ENCODE results near the gene CDKN2B.

CDKN2B gene

DNA sequence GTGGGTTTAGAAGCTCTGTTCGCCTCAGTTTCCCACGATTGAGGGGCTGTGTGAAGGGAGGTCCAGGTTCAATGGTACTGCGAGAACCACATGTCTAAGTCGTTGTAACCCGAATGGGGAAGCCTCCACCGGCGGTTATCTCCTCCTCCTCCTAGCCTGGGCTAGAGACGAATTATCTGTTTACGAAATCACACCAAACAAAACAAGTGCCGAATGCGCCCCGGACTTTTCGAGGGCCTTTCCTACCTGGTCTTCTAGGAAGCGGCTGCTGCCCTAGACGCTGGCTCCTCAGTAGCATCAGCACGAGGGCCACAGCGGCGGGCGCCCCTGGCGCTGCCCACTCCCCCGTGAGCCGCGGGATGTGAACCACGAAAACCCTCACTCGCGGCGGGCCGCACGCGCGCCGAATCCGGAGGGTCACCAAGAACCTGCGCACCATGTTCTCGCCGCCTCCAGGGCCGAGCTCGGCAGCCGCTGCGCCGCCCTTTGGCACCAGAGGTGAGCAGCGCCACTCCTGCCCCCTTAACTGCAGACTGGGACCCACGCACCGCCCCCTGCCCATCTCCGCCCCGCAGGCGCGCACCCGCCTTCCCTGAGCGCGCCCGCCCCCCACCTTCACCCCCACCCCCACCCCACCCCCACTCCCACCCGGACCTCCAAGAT, 15.1 kb downstream of the CDKN2B start, which contains the start of gene CDKN2A:
TSS of gene CDKN2A (minus strand) at position 500 of the 663 bp plus-strand sequence.
- DNase-seq, result no peak

DNA sequence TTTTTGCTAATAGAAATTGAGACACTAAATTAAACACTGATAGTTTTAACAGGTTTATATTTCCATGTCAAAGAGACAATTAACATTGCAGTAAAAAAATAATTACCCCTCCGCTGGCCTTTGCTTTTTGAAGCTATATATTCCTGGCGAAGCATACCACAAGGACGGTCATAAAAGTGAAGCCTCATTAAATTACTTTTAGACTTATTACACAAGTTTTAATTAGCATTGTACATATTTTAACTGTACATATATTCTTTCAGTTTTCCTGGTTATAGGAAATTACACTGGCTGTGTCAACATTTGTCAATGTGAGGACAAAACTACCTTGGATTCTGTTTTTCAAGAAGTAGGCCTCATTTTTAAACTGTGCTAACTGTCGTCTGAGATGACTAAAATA, 16.1 kb downstream of the CDKN2B start:
- no peak for DNase-seq

DNA sequence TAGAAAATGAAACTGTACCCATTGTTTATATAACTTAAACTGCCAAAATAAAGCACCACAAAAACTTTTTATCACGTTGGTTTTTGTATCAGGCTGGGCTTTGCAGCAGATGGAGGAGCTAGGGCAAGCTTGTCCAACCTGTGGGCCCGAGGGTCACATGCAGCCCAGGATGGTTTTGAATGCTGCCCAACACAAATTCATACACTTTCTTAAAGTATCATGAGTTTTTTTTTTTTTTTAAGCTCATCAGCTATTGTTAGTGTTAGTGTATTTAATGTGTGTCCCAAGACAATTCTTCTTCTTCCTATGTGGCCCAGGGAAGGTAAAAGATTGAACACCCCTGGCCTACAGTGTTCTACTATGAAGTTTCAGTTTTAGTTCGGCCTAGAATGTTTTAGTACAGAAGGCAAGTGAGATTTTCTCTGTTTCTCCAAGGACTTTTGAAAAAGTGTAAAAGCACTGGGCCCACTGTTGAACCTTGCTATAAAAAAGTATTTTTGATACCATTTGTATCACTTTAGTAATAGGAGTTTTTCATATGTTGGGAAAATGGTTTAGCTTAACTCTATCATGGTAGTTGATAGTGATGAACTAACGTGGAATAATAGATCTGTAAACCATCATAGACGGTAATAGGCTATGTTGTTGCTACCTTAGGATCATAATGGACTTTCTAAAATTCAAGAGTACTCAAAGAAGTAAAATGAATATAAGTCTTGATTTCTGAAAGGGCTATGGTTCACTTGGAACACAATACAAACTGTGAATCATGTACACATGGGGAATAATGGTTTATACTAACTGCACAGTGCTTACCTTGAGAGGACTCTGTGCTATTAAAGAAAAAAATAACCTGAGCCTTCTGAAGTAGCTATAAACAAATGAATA, 17.8 kb downstream of the CDKN2B start:
- DNase-seq, result no peak

DNA sequence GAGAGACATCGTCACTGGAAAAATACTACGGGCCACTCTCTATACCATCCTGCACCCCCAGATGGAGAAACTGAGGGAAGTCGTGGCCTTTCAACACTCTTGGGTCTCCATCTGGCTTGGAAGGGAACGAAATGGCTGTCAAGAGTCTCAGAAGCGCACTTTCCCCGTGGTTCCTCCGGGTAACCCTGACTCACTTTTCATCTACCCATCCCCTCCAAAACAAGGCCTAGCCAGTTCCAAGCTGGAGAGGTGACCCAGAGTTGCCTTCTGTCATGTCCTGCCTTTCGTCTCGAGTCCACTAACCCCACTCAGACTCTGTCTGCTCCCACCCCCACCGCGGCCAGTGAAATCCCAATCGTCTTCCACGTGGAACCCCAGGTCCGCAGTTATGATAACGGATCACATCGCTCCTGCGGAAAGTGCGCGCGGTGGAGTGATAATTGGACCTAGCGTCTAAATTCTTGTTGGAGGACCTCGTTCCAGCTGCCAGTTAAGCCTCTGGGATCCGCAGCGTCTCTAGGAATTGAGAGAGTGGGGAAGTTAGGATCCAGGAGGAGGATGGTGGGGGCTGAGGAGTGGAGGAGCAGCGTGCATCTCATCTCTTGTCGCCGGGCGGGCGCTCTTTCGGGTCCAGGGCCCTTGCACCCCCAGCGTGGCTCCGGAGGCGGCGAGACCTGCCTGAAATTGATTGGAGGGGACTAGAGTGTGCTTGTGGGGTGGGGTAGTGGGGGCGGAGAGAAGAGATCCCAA, 19.5 kb downstream of the CDKN2B start:
- no peak for DNase-seq

DNA sequence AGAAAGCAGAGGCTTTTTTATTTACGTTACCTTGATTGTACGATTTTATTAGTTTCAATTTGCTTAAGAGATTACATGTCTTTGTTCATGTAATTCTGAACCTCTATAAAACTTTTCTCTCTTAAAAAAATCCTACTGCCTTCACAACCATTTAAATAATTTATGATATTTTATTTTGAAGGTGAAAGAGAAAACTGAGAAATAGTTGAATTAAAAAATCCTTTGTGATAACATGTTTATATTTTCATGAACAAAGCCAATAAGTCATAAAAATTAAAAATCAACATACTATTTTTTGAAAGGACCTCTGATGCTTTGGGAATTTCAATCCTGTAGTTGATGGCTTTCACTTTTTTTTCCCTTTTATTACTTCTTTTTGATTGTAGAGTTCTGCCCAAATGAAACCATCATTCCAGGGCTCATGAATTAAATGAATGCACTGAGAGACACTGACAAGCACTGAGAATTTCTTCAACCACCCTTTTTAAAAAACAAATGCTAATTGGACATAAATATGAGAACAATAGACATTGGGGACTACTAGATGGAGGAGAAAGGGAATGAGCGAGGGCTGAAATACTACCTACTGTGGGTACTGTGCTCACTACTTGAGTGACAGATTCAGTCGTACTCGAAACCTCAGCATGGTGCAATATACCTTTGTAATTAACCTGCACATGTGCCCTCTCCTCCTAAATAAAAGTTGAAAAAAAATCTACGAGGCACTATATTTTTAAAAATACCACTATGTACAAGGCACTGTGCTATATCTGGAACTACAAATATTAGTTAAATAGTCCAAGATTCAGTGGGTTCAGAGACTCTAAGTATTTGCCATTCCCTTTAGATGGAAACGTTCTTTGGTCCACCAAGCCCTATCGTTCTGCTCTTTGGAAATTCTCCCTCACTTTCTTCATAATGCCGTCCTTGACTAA, 20.8 kb downstream of the CDKN2B start:
- no peak for DNase-seq

DNA sequence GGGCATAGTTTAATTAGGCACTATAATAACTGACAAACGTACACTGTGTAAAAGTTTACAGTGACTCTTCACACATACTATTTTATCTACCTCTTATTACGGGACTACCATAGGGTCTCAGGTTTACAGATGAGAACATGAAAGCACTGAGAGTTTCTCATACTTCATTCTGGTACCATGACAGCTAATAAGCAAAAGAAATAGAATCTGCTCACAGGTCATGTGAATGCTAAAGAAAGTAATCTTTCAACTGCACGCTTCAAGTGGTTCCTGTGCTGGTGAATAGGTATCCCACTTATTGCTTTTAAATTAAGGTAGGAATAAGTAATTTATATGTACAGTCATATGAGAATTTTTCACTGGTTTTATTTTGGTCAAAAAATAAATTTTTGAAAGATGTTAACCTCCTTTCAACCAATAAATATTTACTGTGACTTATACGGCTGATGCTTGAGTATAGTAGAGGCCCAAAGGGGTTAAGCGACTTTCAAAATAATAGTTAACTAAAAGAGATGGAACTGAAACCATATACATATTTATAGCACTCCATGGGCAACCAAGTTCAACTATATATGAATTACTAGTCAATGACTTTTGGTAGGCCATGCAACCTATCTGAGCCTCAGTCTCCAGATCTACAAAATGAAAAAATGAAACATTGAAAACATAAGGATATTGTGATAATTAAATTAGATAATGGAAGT, 23.0 kb downstream of the CDKN2B start:
- DNase-seq, result no peak

DNA sequence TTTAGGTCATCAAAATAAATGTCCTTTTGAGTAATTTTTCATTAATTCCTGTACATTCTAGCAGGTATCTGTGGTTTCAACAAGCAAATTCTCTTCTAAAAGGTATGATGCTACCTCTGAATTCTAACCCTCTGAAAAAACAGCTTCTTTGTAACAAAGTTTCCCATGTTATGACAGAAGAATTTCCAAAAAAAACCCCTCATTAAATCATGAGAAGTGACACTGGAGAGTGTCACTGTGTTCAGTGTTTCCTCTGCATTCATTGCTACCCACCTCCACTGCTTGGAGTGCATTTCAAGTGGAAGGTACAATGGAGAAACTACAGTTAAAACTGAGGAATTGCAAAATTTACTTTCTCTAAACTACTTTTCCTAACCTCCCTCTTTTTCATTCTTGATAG, 25.0 kb downstream of the CDKN2B start:
- no peak for DNase-seq

DNA sequence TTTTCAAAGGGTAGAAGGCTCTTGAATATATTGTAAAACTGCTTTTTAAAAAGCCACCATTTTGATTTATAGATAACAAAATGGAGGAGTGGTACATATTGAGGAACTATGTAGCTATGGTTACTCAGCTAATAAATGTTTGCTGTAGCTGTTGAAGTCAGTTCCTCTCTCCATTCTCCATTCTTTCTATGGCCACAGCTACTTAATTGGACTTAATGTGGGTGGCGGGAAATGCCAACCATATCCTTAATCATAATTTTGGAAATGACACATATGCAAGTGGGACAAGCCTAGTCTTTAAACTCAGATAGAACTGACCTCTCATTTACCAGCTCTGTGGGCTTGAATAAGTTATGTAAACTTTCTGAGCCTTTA, 25.6 kb downstream of the CDKN2B start:
- DNase-seq, result no peak

DNA sequence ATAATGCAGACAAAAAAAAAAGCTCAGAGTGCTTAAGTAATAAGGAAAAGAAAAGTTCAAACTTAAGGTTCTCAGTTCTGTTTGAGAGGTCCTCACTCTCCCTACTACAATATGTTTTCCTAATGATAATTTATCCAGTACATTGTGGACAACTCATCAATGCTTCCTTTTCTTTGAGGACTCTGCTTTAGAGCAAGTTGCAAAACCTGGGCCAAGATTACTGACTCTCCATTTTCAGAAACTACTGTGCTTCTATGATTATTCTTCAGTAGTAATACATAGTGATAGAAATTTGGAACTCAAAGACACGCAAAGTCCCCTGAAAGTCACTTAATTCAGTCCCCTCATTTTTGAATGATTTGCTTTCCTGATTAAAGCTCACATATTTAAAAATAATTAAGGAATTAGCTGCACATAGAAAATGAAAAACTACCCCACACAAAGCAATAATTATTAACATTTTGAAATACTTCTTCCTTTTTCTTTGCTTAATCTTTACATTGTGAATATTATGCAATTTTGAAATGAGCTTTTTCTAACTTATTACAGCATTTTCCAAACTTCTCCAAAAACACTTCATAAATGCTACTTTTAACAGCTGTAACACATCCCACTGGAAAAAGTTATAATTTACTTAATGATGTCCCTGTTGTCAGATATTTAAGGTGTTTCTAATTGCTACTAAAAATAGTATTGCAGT, 26.1 kb downstream of the CDKN2B start:
- DNase-seq, result no peak

DNA sequence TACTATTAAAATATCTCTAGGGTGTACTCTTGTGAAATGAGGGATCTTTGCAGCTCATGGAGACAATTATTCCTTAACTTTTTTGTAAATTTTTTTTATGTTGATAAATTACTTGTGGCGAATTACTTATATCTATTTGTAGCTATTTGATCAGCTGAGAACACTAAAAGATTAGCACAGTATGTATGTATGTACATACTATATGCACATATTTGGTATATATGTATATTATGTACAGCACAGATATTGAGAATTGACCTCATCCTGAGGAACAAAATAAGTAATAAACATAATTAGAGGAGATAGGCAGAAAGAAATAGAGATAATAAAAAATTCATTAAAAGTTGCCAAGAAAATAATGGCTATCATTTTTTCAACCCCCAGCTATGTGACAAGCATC, 26.7 kb downstream of the CDKN2B start:
- no peak for DNase-seq

DNA sequence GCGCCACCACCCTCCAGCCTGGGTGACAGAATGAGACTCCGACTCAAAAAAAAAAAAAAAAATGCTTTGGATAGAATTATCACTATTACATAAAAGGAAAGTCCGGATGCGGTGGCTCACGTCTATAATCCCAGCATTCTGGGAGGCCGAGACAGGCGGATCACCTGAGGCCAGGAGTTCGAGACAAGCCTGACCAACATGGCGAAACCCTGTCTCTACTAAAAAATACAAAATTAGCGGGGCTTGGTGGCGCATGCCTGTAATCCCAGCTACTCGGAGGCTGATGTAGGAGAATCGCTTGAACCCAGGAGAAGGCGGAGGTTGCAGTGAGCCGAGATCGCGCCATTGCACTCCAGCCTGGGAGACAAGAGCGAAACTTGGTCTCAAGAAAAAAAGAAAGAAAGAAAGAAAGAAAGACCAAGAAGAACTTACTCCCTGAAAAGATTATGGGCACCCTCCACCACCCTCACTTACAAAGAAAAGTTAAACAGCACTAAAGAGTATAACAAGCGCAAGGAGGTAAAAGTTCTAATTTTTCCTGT, 32.7 kb downstream of the CDKN2B start:
- DNase-seq, result no peak

DNA sequence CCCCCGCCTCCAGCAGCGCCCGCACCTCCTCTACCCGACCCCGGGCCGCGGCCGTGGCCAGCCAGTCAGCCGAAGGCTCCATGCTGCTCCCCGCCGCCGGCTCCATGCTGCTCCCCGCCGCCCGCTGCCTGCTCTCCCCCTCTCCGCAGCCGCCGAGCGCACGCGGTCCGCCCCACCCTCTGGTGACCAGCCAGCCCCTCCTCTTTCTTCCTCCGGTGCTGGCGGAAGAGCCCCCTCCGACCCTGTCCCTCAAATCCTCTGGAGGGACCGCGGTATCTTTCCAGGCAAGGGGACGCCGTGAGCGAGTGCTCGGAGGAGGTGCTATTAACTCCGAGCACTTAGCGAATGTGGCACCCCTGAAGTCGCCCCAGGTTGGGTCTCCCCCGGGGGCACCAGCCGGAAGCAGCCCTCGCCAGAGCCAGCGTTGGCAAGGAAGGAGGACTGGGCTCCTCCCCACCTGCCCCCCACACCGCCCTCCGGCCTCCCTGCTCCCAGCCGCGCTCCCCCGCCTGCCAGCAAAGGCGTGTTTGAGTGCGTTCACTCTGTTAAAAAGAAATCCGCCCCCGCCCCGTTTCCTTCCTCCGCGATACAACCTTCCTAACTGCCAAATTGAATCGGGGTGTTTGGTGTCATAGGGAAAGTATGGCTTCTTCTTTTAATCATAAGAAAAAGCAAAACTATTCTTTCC, 34.2 kb downstream of the CDKN2B start:
- no peak for DNase-seq

DNA sequence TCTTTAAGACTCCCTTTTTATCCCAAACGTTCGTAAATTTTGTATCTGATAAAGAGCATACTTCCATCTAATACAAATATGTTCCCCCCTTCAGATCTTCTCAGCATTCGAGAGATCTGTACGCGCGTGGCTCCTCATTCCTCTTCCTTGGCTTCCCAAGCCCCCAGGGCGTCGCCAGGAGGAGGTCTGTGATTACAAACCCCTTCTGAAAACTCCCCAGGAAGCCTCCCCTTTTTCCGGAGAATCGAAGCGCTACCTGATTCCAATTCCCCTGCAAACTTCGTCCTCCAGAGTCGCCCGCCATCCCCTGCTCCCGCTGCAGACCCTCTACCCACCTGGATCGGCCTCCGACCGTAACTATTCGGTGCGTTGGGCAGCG, 34.8 kb downstream of the CDKN2B start:
- no peak for DNase-seq

DNA sequence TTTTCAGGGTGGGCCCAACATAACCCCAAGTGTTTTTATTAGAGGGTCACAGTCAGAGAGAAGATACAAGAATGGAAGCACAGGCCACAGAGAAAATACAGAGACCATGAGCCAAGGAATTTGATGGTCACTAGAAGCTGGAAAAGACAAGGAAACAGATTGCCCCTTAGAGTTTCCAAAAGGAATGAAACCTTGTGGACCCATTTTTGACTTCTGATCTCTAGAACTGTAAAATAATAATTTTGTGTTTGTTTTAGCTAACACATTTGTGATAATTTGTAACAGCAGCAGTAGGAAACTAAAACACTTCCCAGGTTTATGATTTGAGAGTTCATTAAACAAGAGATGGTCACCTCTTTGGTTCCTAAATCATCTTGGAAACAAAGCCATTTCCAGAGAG, 36.7 kb downstream of the CDKN2B start:
- DNase-seq, result no peak

DNA sequence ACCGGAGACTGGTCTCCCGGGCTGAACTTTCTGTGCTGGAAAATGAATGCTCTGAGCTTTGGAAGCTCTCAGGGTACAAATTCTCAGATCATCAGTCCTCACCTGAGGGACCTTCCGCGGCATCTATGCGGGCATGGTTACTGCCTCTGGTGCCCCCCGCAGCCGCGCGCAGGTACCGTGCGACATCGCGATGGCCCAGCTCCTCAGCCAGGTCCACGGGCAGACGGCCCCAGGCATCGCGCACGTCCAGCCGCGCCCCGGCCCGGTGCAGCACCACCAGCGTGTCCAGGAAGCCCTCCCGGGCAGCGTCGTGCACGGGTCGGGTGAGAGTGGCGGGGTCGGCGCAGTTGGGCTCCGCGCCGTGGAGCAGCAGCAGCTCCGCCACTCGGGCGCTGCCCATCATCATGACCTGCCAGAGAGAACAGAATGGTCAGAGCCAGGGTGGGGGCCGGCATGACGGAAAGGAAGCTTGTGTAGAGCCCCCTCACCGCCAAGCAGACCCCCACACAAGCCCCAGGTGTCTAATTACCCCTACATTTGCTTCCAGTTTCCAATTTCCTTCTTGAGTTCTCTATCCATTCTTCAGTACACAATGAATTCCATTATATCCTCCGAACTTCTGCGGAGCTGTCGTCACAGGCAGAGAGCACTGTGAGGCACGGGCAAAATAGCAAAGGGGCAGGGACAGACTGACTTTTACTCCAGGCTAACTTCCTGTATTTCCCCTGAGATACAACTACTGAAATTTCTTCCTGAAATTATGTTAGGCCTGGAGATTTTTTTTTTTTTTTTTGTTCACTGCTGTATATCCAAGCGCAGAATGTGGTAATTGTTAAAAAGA, 38.1 kb downstream of the CDKN2B start:
- DNase-seq, result no peak

DNA sequence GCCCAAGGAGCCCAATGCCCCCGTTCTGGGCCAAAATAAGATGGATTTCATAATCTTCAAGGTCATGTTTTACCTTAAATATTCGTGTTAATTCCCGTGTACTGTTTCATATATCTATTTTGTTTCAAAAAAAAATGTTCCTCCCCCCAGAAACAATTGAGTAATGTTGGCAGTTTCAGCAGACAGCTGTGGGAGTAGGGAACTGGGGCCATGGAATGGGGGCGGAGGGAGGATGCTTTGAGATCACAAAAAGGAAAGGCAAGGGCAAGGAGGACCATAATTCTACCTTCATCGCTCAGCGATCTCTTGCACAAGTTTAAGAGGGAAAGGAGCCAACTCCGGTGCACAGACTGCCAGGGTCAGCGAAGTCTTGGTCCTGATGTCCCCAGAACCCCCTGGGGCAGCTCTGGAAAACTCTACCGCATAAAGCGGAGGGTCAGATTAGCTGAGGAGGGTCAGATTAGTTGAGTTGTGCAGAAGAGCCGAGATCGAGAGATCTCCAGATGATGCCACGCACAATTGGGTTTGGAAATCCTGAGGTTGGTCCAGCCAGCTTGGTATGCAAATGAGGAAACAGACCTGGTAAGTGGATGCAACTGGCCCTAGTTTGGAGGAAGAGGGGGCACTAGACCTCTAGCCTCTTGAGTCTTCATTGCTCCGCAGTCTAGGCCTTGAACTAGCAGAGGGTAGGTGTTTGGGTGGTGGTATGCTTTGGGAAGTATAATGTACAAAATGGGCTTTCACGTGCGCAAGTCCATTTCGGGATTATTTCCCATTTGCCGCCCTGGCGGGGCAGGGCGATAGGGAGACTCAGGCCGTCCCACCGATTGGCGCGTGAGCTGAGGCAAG, 38.9 kb downstream of the CDKN2B start:
- DNase-seq, result no peak

DNA sequence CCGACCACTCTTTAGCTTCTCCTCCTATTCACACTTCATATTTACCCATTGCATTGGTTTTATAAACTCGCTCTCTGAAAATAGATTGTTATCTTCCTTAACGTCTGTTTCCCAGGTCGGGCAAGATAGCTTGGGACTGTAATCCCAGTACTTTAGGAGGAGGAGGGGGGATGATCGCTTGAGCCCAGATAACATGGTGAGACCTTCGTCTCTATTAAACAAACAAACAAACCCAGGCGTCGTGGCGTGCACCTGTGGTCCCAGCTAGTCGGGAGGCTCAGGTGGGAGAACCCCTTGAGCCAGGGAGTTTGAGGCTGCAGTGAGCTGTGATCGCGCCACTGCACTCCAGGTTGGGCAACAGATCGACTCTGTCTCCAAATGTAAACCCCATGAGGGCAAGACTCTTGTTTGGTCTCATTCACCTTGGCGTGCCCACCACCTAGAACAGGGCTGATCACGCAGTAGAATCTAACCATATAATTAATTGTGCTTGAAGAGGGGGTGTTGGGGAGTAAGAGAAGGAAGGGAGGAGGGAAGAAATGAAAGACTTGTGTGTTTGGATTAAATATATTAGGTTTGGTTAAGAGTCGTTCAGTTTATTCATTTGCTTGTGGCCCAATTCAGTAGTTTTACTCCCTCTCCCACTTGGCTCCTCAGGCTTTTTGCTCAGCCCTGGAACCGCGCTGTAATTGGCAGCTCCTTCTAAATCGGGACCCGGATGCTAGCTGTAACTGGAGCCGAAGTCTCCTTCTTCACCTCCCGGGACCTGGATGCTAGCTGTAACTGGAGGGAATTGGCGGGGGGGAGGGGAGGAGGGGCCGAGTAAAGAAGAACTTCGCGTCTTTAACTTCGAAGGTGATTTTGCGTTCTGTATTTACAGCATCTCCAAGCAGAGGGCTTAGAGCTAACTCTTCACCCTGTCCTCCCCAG, 39.8 kb downstream of the CDKN2B start:
- no peak for DNase-seq
